Measurements from ENCODE around the gene TERT. TPM values are rescaled to one million over a fixed set of nuclear protein-coding genes. Genes with fewer than 3 reads are reported as not detected.
"Not testable (repeated sequence)": the region's sequence is repeated elsewhere in the genome, so short reads cannot be mapped to it uniquely, and the experiment has no call there.

The TERT gene
- total RNA-seq, 1 experiment from 2014 or later: 0.80 TPM

DNA sequence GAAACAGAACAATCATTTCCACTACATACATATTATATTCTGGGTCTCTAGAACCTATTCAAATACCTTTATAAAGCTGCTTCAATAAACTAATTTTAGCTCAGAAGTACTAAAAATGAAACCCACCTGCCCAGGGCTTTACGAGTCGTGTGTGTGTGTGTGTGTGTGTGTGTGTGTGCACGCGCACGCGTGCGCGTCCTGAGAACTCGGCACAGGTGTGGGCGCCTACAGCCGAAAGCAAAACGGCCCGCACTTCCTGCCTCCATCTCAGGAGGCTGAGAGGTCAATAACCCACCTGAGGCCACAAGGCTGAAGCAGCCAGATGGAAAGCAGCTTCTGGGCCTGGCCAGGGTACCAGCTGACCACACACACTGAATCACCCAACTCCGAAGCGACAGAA, 47.0 kb upstream of the TERT start:
- no peak overlapping the region for H3K27ac ChIP-seq (ENCODE audit: low read length)
- TF ChIP-seq, protein P1, sequence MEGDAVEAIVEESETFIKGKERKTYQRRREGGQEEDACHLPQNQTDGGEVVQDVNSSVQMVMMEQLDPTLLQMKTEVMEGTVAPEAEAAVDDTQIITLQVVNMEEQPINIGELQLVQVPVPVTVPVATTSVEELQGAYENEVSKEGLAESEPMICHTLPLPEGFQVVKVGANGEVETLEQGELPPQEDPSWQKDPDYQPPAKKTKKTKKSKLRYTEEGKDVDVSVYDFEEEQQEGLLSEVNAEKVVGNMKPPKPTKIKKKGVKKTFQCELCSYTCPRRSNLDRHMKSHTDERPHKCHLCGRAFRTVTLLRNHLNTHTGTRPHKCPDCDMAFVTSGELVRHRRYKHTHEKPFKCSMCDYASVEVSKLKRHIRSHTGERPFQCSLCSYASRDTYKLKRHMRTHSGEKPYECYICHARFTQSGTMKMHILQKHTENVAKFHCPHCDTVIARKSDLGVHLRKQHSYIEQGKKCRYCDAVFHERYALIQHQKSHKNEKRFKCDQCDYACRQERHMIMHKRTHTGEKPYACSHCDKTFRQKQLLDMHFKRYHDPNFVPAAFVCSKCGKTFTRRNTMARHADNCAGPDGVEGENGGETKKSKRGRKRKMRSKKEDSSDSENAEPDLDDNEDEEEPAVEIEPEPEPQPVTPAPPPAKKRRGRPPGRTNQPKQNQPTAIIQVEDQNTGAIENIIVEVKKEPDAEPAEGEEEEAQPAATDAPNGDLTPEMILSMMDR (conservative IDR thresholded peaks at IDR 0.05; ENCODE audit: low read depth, low read length): no peak
- TF ChIP-seq EZH2 (IDR thresholded peaks at IDR 0.05; ENCODE audit: low read length, unreplicated experiment) (no peak), EZH2phosphoT487 (IDR thresholded peaks at IDR 0.05; ENCODE audit: borderline replicate concordance, low read length) (no peak)
- H3K9me2 ChIP-seq (replicated peaks; ENCODE audit: low read length): no peaks in the 10 kb centered on the region
- H3K4me3 ChIP-seq (ENCODE audit: low read length): no peak overlapping the region
- no peaks in the 10 kb centered on the region for H3F3A ChIP-seq (ENCODE audit: low read length, unreplicated experiment)
- no peaks in the 10 kb centered on the region for H3K27me3 ChIP-seq (ENCODE audit: low read length)
- BruUV-seq (replicated peaks): no TSS peak
- no peaks in the 10 kb centered on the region for H3K9me3 ChIP-seq (ENCODE audit: low read length)
- CTCF ChIA-PET: no interaction called here
- intact Hi-C loops (cut with micrococcal nuclease): loop anchor here (5.0 kb wide), 1 partner anchor 300 kb away; no protein-coding TSS in a partner anchor
- peaks cover 11% of the 10 kb centered on the region for H3K4me1 ChIP-seq (ENCODE audit: insufficient read depth, low read length)
- H3K9ac ChIP-seq (ENCODE audit: low read length): no peak overlapping the region
- H3K79me2 ChIP-seq (ENCODE audit: low read length): peaks cover 60% of the 10 kb centered on the region
- H3K4me2 ChIP-seq (ENCODE audit: low read length): no peak overlapping the region
- POLR2A ChIA-PET (ENCODE audit: unreplicated experiment): interaction anchor here (0.6 kb wide), 1 partner anchor 14 kb away, joined by 3 read pairs; no protein-coding TSS in a partner anchor
- H2AFZ ChIP-seq (ENCODE audit: low read length): no peak overlapping the region
- H4K20me1 ChIP-seq (ENCODE audit: low read length): peaks cover 12% of the 10 kb centered on the region; the same call in 1 of the 2 replicates
- DNase-seq (no peak), ATAC-seq (no peak)
- H3K36me3 ChIP-seq (ENCODE audit: low read depth, low read length): peaks cover 47% of the 10 kb centered on the region

DNA sequence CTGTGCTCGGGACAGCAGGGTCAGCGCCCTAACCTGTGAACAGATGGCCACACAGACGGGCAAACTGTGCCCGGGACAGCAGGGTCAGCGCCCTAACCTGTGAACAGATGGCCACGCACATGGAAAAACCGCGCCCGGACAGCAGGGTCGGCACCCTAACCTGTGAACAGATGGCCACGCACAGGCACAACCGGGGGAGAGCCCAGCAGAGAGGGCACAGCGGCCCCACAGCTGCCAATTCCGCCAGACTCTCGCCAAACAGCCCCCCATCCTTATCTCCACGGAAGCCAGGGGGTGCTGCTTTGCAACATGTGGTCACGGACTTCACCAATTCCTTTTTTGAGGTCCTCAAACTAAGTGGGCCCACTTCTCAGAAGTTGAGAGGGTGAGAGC, 44.9 kb upstream of the TERT start:
- H3F3A ChIP-seq (ENCODE audit: low read length, unreplicated experiment); H2AFZ ChIP-seq (ENCODE audit: low read length); H3K27me3 ChIP-seq (ENCODE audit: low read length); POLR2A ChIA-PET (ENCODE audit: unreplicated experiment); DNase-seq; H3K4me2 ChIP-seq (ENCODE audit: low read length); ATAC-seq; H3K9ac ChIP-seq (ENCODE audit: low read length); H3K9me3 ChIP-seq (ENCODE audit: low read length); CTCF ChIA-PET; H3K27ac ChIP-seq (ENCODE audit: low read length); H3K4me3 ChIP-seq (ENCODE audit: low read length); H3K9me2 ChIP-seq (replicated peaks; ENCODE audit: low read length); BruUV-seq (replicated peaks): not testable (repeated sequence)
- H3K79me2 ChIP-seq (ENCODE audit: low read length): peaks cover 48% of the 10 kb centered on the region
- peaks cover 50% of the 10 kb centered on the region for H3K36me3 ChIP-seq (ENCODE audit: low read depth, low read length)
- peaks cover 11% of the 10 kb centered on the region for H3K4me1 ChIP-seq (ENCODE audit: insufficient read depth, low read length)
- intact Hi-C loops (cut with micrococcal nuclease): loop anchor here (5.0 kb wide), 1 partner anchor 302 kb away; no protein-coding TSS in a partner anchor
- H4K20me1 ChIP-seq (ENCODE audit: low read length): peaks cover 12% of the 10 kb centered on the region; the same call in 1 of the 2 replicates

DNA sequence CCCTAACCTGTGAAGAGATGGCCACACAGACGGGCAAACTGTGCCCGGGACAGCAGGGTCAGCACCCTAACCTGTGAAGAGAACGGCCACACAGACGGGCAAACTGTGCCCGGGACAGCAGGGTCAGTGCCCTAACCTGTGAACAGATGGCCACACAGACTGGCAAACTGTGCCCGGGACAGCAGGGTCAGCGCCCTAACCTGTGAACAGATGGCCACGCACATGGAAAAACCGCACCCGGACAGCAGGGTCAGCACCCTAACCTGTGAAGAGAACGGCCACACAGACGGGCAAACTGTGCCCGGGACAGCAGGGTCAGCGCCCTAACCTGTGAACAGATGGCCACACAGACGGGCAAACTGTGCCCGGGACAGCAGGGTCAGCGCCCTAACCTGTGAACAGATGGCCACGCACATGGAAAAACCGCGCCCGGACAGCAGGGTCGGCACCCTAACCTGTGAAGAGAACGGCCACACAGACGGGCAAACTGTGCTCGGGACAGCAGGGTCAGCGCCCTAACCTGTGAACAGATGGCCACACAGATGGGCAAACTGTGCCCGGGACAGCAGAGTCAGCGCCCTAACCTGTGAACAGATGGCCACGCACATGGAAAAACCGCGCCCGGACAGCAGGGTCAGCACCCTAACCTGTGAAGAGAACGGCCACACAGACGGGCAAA, 44.4 kb upstream of the TERT start:
- peaks cover 11% of the 10 kb centered on the region for H3K4me1 ChIP-seq (ENCODE audit: insufficient read depth, low read length)
- H3K4me2 ChIP-seq (ENCODE audit: low read length); H2AFZ ChIP-seq (ENCODE audit: low read length); H3K4me3 ChIP-seq (ENCODE audit: low read length); BruUV-seq (replicated peaks); DNase-seq; H3K9ac ChIP-seq (ENCODE audit: low read length); ATAC-seq; CTCF ChIA-PET; H3K9me3 ChIP-seq (ENCODE audit: low read length); POLR2A ChIA-PET (ENCODE audit: unreplicated experiment); H3F3A ChIP-seq (ENCODE audit: low read length, unreplicated experiment); H3K27me3 ChIP-seq (ENCODE audit: low read length); H3K9me2 ChIP-seq (replicated peaks; ENCODE audit: low read length); H3K27ac ChIP-seq (ENCODE audit: low read length); intact Hi-C loops (cut with micrococcal nuclease): not testable (repeated sequence)
- H3K36me3 ChIP-seq (ENCODE audit: low read depth, low read length): peaks cover 52% of the 10 kb centered on the region
- H3K79me2 ChIP-seq (ENCODE audit: low read length): peaks cover 44% of the 10 kb centered on the region
- H4K20me1 ChIP-seq (ENCODE audit: low read length): peaks cover 12% of the 10 kb centered on the region; the same call in 1 of the 2 replicates

Measured in PC-3 (cell line).